C4-2B (cell line): ENCODE measurements around the gene QKI.

ENCODE experiments used
- H3K27ac ChIP-seq: fragments of 450-650 bp; 2 replicates; pipeline ENCODE4 v1.5.1; 2017
- CTCF ChIP-seq: fragments of 450-650 bp; conservative IDR thresholded peaks from 2 replicates; pipeline ENCODE4 v1.5.1; 2017; ENCODE audit warnings: mild to moderate bottlenecking
- ZFX ChIP-seq: fragments of 450-650 bp; IDR thresholded peaks from 2 replicates; pipeline ENCODE4 v1.6.1; 2017

QKI gene

DNA sequence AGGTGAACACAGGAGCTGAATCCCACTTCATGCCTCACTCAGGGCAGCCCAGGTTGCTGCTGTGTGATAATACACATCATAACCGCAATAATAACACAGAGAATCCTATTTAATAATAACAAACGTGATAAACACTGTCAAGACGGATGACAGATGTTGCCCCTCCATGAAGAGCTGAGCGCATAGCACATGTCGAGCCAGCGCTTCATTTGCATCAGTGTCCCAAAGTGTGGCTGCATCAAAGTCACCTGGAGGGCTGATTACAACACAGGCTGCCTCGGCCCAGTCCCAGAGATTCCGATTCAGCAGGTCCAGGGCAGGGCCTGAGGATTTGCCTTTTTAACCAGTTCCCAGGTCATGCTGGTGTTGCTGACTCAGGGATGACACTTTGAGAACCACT, 198.5 kb downstream of the QKI start:
- H3K27ac ChIP-seq, result no peak overlapping the region
- no peak for TF ChIP-seq CTCF
- TF ChIP-seq ZFX, result no peak

- TF ChIP-seq ZFX, result no peak
- no peak for TF ChIP-seq CTCF
- H3K27ac ChIP-seq, result no peak overlapping the region
These were observed 199.2 kb downstream of the QKI start for GRCh38 chr6:163613668-163614067.

DNA sequence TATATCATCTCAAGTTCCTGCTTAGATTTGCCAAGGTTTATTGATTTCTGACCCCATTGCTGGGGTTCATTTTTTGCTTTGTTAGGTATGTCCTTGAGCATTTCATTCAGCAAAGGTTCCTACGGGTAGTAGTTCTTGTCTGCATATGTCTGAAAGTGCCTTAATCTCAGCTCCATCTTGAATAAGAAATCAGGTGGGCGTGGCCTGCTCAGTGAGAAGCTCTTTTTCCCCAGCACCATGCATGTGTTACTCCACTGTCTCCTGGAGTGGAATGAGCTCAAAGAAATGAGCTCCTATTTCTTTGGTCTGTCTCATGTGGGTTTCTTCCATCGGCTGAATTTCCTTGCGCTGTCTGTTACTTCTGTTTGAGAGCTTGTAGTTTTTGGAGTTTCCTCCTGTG, 201.9 kb downstream of the QKI start:
- H3K27ac ChIP-seq, result no peak overlapping the region
- TF ChIP-seq CTCF (no peak), ZFX (no peak)

- no peak overlapping the region for H3K27ac ChIP-seq
- TF ChIP-seq CTCF (no peak), ZFX (no peak)
These were observed 203.0 kb downstream of the QKI start for GRCh38 chr6:163617549-163617948.

GRCh38 chr6:163620101-163620500, 205.6 kb downstream of the QKI start:
- TF ChIP-seq CTCF (no peak), ZFX (no peak)
- H3K27ac ChIP-seq, result no peak overlapping the region

DNA sequence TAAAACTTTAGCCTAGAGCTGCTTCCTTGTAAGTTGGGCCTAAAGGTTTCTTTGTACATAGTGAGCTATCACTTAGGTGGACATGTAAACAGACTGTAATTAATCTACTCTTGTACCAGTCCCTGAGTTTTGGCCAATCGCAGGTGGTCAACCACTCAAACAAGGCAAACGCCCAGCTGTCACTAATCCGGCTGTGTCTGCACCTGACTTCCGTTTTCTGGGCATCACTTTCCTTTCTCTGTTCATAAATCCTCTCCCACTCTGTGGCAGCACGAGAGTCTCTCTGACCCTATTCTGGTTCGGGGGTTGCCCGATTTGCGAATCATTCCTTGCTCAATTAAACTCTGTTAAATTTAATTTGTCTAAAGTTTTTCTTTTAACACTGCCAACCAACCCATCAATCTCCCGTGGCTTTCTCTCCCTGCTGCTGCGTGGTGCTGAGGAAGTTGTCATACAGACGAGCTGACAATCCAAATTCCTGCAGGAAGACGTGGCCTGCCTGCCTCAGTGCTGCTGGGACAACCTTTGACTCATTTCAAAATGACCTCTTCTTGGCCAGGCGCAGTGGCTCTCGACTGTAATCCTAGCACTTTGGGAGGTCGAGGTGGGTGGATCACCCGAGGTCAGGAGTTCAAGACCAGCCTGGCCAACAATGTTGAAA, 206.3 kb downstream of the QKI start:
- no peak overlapping the region for H3K27ac ChIP-seq
- TF ChIP-seq CTCF (no peak), ZFX (no peak)

DNA sequence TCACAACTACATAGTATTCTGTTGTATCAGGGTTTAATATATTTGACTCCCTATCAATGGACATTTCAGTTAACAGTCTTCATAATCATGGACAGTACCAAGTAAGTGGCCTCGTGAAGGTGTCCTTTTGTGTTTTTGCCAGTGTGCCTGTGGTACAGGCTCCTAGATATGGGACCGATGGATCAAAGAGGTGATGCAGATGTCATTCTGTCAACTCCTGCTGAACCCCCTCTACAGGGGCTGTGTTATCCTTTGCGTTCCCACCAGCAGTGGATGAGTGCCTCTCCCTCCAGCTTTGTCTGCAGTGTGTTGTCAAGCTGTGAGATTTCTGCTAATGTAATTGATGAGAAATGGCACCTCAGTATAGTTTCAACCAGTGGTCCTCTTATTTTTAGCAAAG, 210.7 kb downstream of the QKI start:
- no peak for TF ChIP-seq ZFX
- no peak overlapping the region for H3K27ac ChIP-seq
